GM21529 (cell line): ENCODE data around the gene GNB1L.

Experiments
- ATAC-seq: cut with Tn5 transposase; IDR thresholded peaks from one replicate; pipeline ENCODE4 v1.9.1; 2021; ENCODE audit not compliant: unreplicated experiment

GNB1L gene

GRCh38 chr22:19811211-19811621 lies 43.5 kb downstream of the GNB1L start:
- ATAC-seq = no peak

GRCh38 chr22:19810381-19811201 lies 44.1 kb downstream of the GNB1L start:
- no peak for ATAC-seq

GRCh38 chr22:19809741-19810140 lies 44.9 kb downstream of the GNB1L start:
- no peak for ATAC-seq

GRCh38 chr22:19808873-19809478 lies 45.7 kb downstream of the GNB1L start:
- ATAC-seq = no peak

GRCh38 chr22:19807914-19808872 lies 46.5 kb downstream of the GNB1L start:
- ATAC-seq = no peak

GRCh38 chr22:19807161-19807913 lies 47.3 kb downstream of the GNB1L start:
- ATAC-seq = no peak

GRCh38 chr22:19806213-19807160 lies 48.2 kb downstream of the GNB1L start:
- no peak for ATAC-seq

GRCh38 chr22:19805821-19806212 lies 48.9 kb downstream of the GNB1L start:
- no peak for ATAC-seq

GRCh38 chr22:19803736-19804267 lies 50.9 kb downstream of the GNB1L start:
- ATAC-seq = no peak

- no peak for ATAC-seq
These were observed 51.6 kb downstream of the GNB1L start for GRCh38 chr22:19802894-19803735.

GRCh38 chr22:19802001-19802893 lies 52.4 kb downstream of the GNB1L start:
- no peak for ATAC-seq

- ATAC-seq = no peak
These were observed 53.2 kb downstream of the GNB1L start for GRCh38 chr22:19801340-19802000.

GRCh38 chr22:19800761-19801244 lies 53.9 kb downstream of the GNB1L start:
- no peak for ATAC-seq

- no peak for ATAC-seq
These were observed 54.4 kb downstream of the GNB1L start for GRCh38 chr22:19800306-19800705.

GRCh38 chr22:19799322-19800190 lies 55.1 kb downstream of the GNB1L start:
- no peak for ATAC-seq

- no peak for ATAC-seq
These were observed 55.8 kb downstream of the GNB1L start for GRCh38 chr22:19798891-19799293.
